ENCODE results near the gene NEBL.

- TF ChIP-seq CTCF (IDR thresholded peaks at IDR 0.05) = no peak
- TF ChIP-seq, protein P1, sequence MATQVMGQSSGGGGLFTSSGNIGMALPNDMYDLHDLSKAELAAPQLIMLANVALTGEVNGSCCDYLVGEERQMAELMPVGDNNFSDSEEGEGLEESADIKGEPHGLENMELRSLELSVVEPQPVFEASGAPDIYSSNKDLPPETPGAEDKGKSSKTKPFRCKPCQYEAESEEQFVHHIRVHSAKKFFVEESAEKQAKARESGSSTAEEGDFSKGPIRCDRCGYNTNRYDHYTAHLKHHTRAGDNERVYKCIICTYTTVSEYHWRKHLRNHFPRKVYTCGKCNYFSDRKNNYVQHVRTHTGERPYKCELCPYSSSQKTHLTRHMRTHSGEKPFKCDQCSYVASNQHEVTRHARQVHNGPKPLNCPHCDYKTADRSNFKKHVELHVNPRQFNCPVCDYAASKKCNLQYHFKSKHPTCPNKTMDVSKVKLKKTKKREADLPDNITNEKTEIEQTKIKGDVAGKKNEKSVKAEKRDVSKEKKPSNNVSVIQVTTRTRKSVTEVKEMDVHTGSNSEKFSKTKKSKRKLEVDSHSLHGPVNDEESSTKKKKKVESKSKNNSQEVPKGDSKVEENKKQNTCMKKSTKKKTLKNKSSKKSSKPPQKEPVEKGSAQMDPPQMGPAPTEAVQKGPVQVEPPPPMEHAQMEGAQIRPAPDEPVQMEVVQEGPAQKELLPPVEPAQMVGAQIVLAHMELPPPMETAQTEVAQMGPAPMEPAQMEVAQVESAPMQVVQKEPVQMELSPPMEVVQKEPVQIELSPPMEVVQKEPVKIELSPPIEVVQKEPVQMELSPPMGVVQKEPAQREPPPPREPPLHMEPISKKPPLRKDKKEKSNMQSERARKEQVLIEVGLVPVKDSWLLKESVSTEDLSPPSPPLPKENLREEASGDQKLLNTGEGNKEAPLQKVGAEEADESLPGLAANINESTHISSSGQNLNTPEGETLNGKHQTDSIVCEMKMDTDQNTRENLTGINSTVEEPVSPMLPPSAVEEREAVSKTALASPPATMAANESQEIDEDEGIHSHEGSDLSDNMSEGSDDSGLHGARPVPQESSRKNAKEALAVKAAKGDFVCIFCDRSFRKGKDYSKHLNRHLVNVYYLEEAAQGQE (IDR thresholded peaks at IDR 0.05; ENCODE audit: insufficient read depth in 1 of 2, low read depth in 2 of 2, low read length in 1 of 2) = no peak
- no peak for TF ChIP-seq POLR2AphosphoS5 (IDR thresholded peaks at IDR 0.05; ENCODE audit: low read depth, low read length)
- no peak for TF ChIP-seq SIN3A (IDR thresholded peaks at IDR 0.05; ENCODE audit: borderline replicate concordance, insufficient read depth, low read depth, low read length)
- no peak for TF ChIP-seq TCF7L2 (IDR thresholded peaks at IDR 0.05; ENCODE audit: low read depth, low read length)
Measured at GRCh38 chr10:20927456-20927855, 30.3 kb upstream of the NEBL start.

All from Panc1 (cell line).